ENCODE results near the gene FAM174C. TPM values are rescaled to one million over a fixed set of nuclear protein-coding genes. Genes with fewer than 3 reads are reported as not detected.

Gene FAM174C
- total RNA-seq, 1 experiment from 2014 or later: 77.1 TPM

- Histone ChIP-seq H3K79me2 (ENCODE audit: insufficient read depth, low read length) (no peaks in the 10 kb centered on the region), H3K27me3 (ENCODE audit: insufficient read depth, low read length) (no peaks in the 10 kb centered on the region), H3K9ac (ENCODE audit: low read length) (peak overlapping the region; percentile 36; the same call in 1 of the 2 replicates), H3K4me1 (ENCODE audit: control insufficient read depth in 1 of 2, insufficient read depth in 2 of 2, low read length in 2 of 2) (peaks cover 5 to 15% of the 10 kb centered on the region in 2 experiments), H3K9me2 (ENCODE audit: insufficient read depth) (no peaks in the 10 kb centered on the region), H3K9me3 (ENCODE audit: control insufficient read depth in 1 of 2, insufficient read depth in 1 of 2, low read depth in 1 of 2, low read length in 2 of 2) (no peaks in the 10 kb centered on the region), H3K4me3 (replicated peaks in 1 of 2; ENCODE audit: low read depth in 1 of 2, low read length in 2 of 2) (peak overlapping the region; percentile 20 to 47), H3K27ac (ENCODE audit: low read depth, low read length) (peak overlapping the region; percentile 21; the same call in 1 of the 2 replicates), H3K4me2 (ENCODE audit: low read length) (peak overlapping the region; percentile 85), H4K20me1 (ENCODE audit: insufficient read depth) (no peaks in the 10 kb centered on the region), H3K36me3 (ENCODE audit: control insufficient read depth in 1 of 2, insufficient read depth in 2 of 2, low read length in 2 of 2) (no peaks in the 10 kb centered on the region), H2AFZ (ENCODE audit: low read depth, low read length, poor library complexity, severe bottlenecking) (peak overlapping the region; percentile 61)
- intact Hi-C loops (cut with micrococcal nuclease): no loop called here
- peak; percentile 80 for ATAC-seq
- no TSS peak for BruUV-seq (replicated peaks)
- ChIA-PET CTCF (no interaction called here), POLR2A (no interaction called here), RAD21 (ENCODE audit: low non-redundant PET in 1 of 2, low total read pairs in 2 of 2, uncharacterized antibody in 2 of 2, unreplicated experiment in 2 of 2) (no interaction called here)
- no peak; the same call in 1 of the 2 replicates for TF ChIP-seq MAX (IDR thresholded peaks at IDR 0.05)
- TF ChIP-seq TCF7L2 (IDR thresholded peaks at IDR 0.05; ENCODE audit: borderline replicate concordance, extremely low read depth, insufficient read depth, insufficient read length): peak; percentile 76
- peak; percentile 19 for DNase-seq (ENCODE audit: low read depth, low spot score)
Observed at GRCh38 chr19:1324806-1325567, 49.7 kb downstream of the FAM174C start.

GRCh38 chr19:1325568-1326294, 50.4 kb downstream of the FAM174C start:
- Histone ChIP-seq H3K9ac (ENCODE audit: low read length) (peak overlapping the region; percentile 36; the same call in 1 of the 2 replicates), H2AFZ (ENCODE audit: low read depth, low read length, poor library complexity, severe bottlenecking) (peak overlapping the region; percentile 61), H4K20me1 (ENCODE audit: insufficient read depth) (no peaks in the 10 kb centered on the region), H3K27me3 (ENCODE audit: insufficient read depth, low read length) (no peaks in the 10 kb centered on the region), H3K4me1 (ENCODE audit: control insufficient read depth in 1 of 2, insufficient read depth in 2 of 2, low read length in 2 of 2) (peaks cover 5 to 15% of the 10 kb centered on the region in 2 experiments), H3K79me2 (ENCODE audit: insufficient read depth, low read length) (no peaks in the 10 kb centered on the region), H3K9me2 (ENCODE audit: insufficient read depth) (no peaks in the 10 kb centered on the region), H3K9me3 (ENCODE audit: control insufficient read depth in 1 of 2, insufficient read depth in 1 of 2, low read depth in 1 of 2, low read length in 2 of 2) (no peaks in the 10 kb centered on the region), H3K4me2 (ENCODE audit: low read length) (peak overlapping the region; percentile 85), H3K27ac (ENCODE audit: low read depth, low read length) (no peak overlapping the region), H3K4me3 (replicated peaks in 1 of 2; ENCODE audit: low read depth in 1 of 2, low read length in 2 of 2) (peak overlapping the region; percentile 20 to 47; a peak in 3 of 4 replicates), H3K36me3 (ENCODE audit: control insufficient read depth in 1 of 2, insufficient read depth in 2 of 2, low read length in 2 of 2) (no peaks in the 10 kb centered on the region)
- DNase-seq (ENCODE audit: low read depth, low spot score) (no peak), ATAC-seq (no peak; the same call in 1 of the 2 replicates)
- no TSS peak for BruUV-seq (replicated peaks)
- ChIA-PET CTCF (no interaction called here), POLR2A (no interaction called here), RAD21 (ENCODE audit: low non-redundant PET in 1 of 2, low total read pairs in 2 of 2, uncharacterized antibody in 2 of 2, unreplicated experiment in 2 of 2) (no interaction called here)
- intact Hi-C loops (cut with micrococcal nuclease): no loop called here
- TF ChIP-seq ELF1 (IDR thresholded peaks at IDR 0.05; ENCODE audit: borderline replicate concordance, low read depth) (no peak), TCF7L2 (IDR thresholded peaks at IDR 0.05; ENCODE audit: borderline replicate concordance, extremely low read depth, insufficient read depth, insufficient read length) (no peak), EZH2phosphoT487 (IDR thresholded peaks at IDR 0.05; ENCODE audit: borderline replicate concordance) (no peak), JUND (IDR thresholded peaks at IDR 0.05) (no peak), CTCF (IDR thresholded peaks at IDR 0.05 in 2 of 3, conservative IDR thresholded peaks at IDR 0.05 in 1 of 3; ENCODE audit: borderline replicate concordance in 1 of 3, insufficient read depth in 1 of 3, low read depth in 2 of 3, low read length in 2 of 3) (no peak), SIN3A (IDR thresholded peaks at IDR 0.05; ENCODE audit: low read depth) (no peak), FOSL1 (IDR thresholded peaks at IDR 0.05; ENCODE audit: low read depth) (no peak), CEBPB (IDR thresholded peaks at IDR 0.05; ENCODE audit: low read depth) (no peak), ZFX (IDR thresholded peaks at IDR 0.05) (no peak), POLR2A (IDR thresholded peaks at IDR 0.05; ENCODE audit: borderline replicate concordance, extremely low read depth, insufficient read depth, insufficient read length) (no peak), ATF3 (IDR thresholded peaks at IDR 0.05) (no peak), MAX (IDR thresholded peaks at IDR 0.05) (no peak), POLR2AphosphoS5 (IDR thresholded peaks at IDR 0.05; ENCODE audit: low read depth, low read length) (no peak), CBX3 (IDR thresholded peaks at IDR 0.05; ENCODE audit: low read depth) (no peak), SP1 (IDR thresholded peaks at IDR 0.05; ENCODE audit: low read depth) (no peak), SRF (IDR thresholded peaks at IDR 0.05; ENCODE audit: low read depth) (no peak), YY1 (IDR thresholded peaks at IDR 0.05; ENCODE audit: extremely low read depth, insufficient replicate concordance, low read depth, low read length) (no peak)
